H9 (cell line): ENCODE results near the gene MAP3K8. TPM values are rescaled to one million over a fixed set of nuclear protein-coding genes. Genes with fewer than 3 reads are reported as not detected.

Experiments used
- DNase-seq: peaks from one replicate; pipeline ENCODE4 v3.0.0-alpha.2; 2017
- H2AFZ ChIP-seq: one replicate; pipeline ENCODE4 v1.6.1; 2013; ENCODE audit warnings: mild to moderate bottlenecking, low read length, control low read depth, moderate library complexity
- H2AK5ac ChIP-seq: 2 replicates; pipeline ENCODE4 v1.6.1; 2013; ENCODE audit warnings: low read length, control low read depth, mixed read lengths; ENCODE audit not compliant: insufficient read length
- H2BK120ac ChIP-seq: one replicate; pipeline ENCODE4 v1.6.1; 2013; ENCODE audit warnings: low read depth, mild to moderate bottlenecking, low read length, control low read depth, inconsistent platforms; ENCODE audit not compliant: poor library complexity, severe bottlenecking
- H2BK12ac ChIP-seq: 2 replicates; pipeline ENCODE4 v1.6.1; 2013; ENCODE audit warnings: low read length, control low read depth, mixed read lengths, low read depth; ENCODE audit not compliant: insufficient read length
- H2BK15ac ChIP-seq: 2 replicates; pipeline ENCODE4 v1.6.1; 2013; ENCODE audit warnings: low read depth, low read length, control low read depth
- H2BK20ac ChIP-seq: one replicate; pipeline ENCODE4 v1.6.1; 2013; ENCODE audit warnings: low read depth, mild to moderate bottlenecking, low read length, control low read depth, inconsistent platforms; ENCODE audit not compliant: poor library complexity, severe bottlenecking
- H2BK5ac ChIP-seq: 2 replicates; pipeline ENCODE4 v1.6.1; 2013; ENCODE audit warnings: low read length, control low read depth, mixed read lengths; ENCODE audit not compliant: insufficient read length
- H3K14ac ChIP-seq: 2 replicates; pipeline ENCODE4 v1.6.1; 2013; ENCODE audit warnings: low read length, control low read depth; ENCODE audit not compliant: insufficient read depth
- H3K18ac ChIP-seq: 2 replicates; pipeline ENCODE4 v1.6.1; 2013; ENCODE audit warnings: low read depth, mild to moderate bottlenecking, mixed read lengths, low read length, control low read depth; ENCODE audit not compliant: insufficient read length
- H3K23ac ChIP-seq: 2 replicates; pipeline ENCODE4 v1.6.1; 2013; ENCODE audit warnings: low read length, control low read depth, mixed read lengths, low read depth; ENCODE audit not compliant: insufficient read length
- H3K23me2 ChIP-seq: 2 replicates; pipeline ENCODE4 v1.6.1; 2013; ENCODE audit warnings: low read depth, mild to moderate bottlenecking, mixed read lengths, low read length, control low read depth; ENCODE audit not compliant: insufficient read length, poor library complexity, severe bottlenecking
- H3K27ac ChIP-seq: 2 replicates; pipeline ENCODE4 v1.5.1; 2013; ENCODE audit warnings: low read length, control low read depth, mixed read lengths, low read depth; ENCODE audit not compliant: insufficient read length
- H3K27me3 ChIP-seq: 2 replicates; pipeline ENCODE4 v1.6.1; 2013; ENCODE audit warnings: low read length, control low read depth, inconsistent platforms; ENCODE audit not compliant: insufficient read depth
- H3K4ac ChIP-seq: 2 replicates; pipeline ENCODE4 v1.6.1; 2013; ENCODE audit warnings: low read depth, mild to moderate bottlenecking, control low read depth, inconsistent platforms, low read length, moderate library complexity
- H3K4me1 ChIP-seq: 2 replicates; pipeline ENCODE4 v1.6.1; 2013; ENCODE audit warnings: low read length, control low read depth, inconsistent platforms; ENCODE audit not compliant: insufficient read depth
- H3K4me2 ChIP-seq: 2 replicates; pipeline ENCODE4 v1.6.1; 2013; ENCODE audit warnings: low read length, control low read depth, mixed read lengths; ENCODE audit not compliant: insufficient read length, insufficient read depth
- H3K56ac ChIP-seq: 2 replicates; pipeline ENCODE4 v1.6.1; 2013; ENCODE audit warnings: low read depth, mild to moderate bottlenecking, mixed read lengths, low read length, control low read depth; ENCODE audit not compliant: insufficient read length
- H3K79me1 ChIP-seq: 2 replicates; pipeline ENCODE4 v1.6.1; 2013; ENCODE audit warnings: low read depth, mild to moderate bottlenecking, moderate library complexity, low read length, control low read depth, inconsistent platforms; ENCODE audit not compliant: insufficient read depth, poor library complexity, severe bottlenecking
- H3K79me2 ChIP-seq: 2 replicates; pipeline ENCODE4 v1.6.1; 2013; ENCODE audit warnings: low read length, control low read depth, inconsistent platforms; ENCODE audit not compliant: insufficient read depth
- H3K9ac ChIP-seq: 2 replicates; pipeline ENCODE4 v1.6.1; 2013; ENCODE audit warnings: low read length, control low read depth, mixed read lengths; ENCODE audit not compliant: insufficient read length; ENCODE audit errors: extremely low read depth
- H3K9me3 ChIP-seq: one replicate; pipeline ENCODE4 v1.6.1; 2013; ENCODE audit warnings: low read depth, low read length, inconsistent platforms; ENCODE audit not compliant: control insufficient read depth
- H3T11ph ChIP-seq: one replicate; pipeline ENCODE4 v1.6.1; 2013; ENCODE audit warnings: mild to moderate bottlenecking, low read length, control low read depth, inconsistent platforms
- H4K20me1 ChIP-seq: one replicate; pipeline ENCODE4 v1.6.1; 2013; ENCODE audit not compliant: control insufficient read depth, insufficient read length, insufficient read depth
- H4K5ac ChIP-seq: 2 replicates; pipeline ENCODE4 v1.6.1; 2013; ENCODE audit warnings: low read depth, mild to moderate bottlenecking, mixed read lengths, low read length, control low read depth; ENCODE audit not compliant: insufficient read length
- H4K8ac ChIP-seq: replicated peaks from 2 replicates; pipeline ENCODE4 v1.6.1; 2013; ENCODE audit warnings: low read length, control low read depth, mixed read lengths, low read depth; ENCODE audit not compliant: insufficient read length
- H4K91ac ChIP-seq: 2 replicates; pipeline ENCODE4 v1.6.1; 2013; ENCODE audit warnings: low read depth, mild to moderate bottlenecking, moderate library complexity, mixed read lengths, low read length, control low read depth; ENCODE audit not compliant: insufficient read length
- H3K27ac Mint-ChIP-seq, 3 experiments: 2 replicates in 2 of 3; 3 replicates in 1 of 3; pipeline ENCODE4 v1.8.0; 2020 to 2021; ENCODE audit warnings: mixed read lengths in 3 of 3, mild to moderate bottlenecking in 1 of 3, moderate library complexity in 1 of 3
- H3K27me3 Mint-ChIP-seq: 2 replicates; pipeline ENCODE4 v1.8.0; 2021; ENCODE audit warnings: low read depth, mild to moderate bottlenecking, moderate library complexity, mixed read lengths
- H3K36me3 Mint-ChIP-seq, 3 experiments: 2 replicates in 2 of 3; 3 replicates in 1 of 3; pipeline ENCODE4 v1.8.0; 2020 to 2021; ENCODE audit warnings: low read depth in 3 of 3, mixed read lengths in 3 of 3; ENCODE audit not compliant: insufficient read depth in 1 of 3
- H3K4me1 Mint-ChIP-seq, 2 experiments: 2 replicates each; pipeline ENCODE4 v1.8.0; 2020; ENCODE audit warnings: mixed read lengths in 2 of 2
- H3K4me3 Mint-ChIP-seq, 2 experiments: 2 replicates in 1 of 2; 3 replicates in 1 of 2; pipeline ENCODE4 v1.8.0; 2020 to 2021; ENCODE audit warnings: mild to moderate bottlenecking in 2 of 2, mixed read lengths in 2 of 2, moderate library complexity in 1 of 2
- H3K9me3 Mint-ChIP-seq, 2 experiments: 2 replicates in 1 of 2; 3 replicates in 1 of 2; pipeline ENCODE4 v1.8.0; 2020; ENCODE audit warnings: mild to moderate bottlenecking in 2 of 2, mixed read lengths in 2 of 2, moderate library complexity in 1 of 2
- WGBS: extraction: QIAGEN DNeasy Blood & Tissue Kit; methylation state at CpG from one replicate; pipeline ENCODE4 v1.1.7; 2013; ENCODE audit warnings: missing lambda C conversion rate, low lambda C conversion rate, mixed read lengths; ENCODE audit not compliant: insufficient read length; ENCODE audit errors: extremely low coverage; 5-methylcytosine and 5-hydroxymethylcytosine counted together
- total RNA-seq: library from RNA; stranded (reverse); gene quantifications from 2 replicates; pipeline ENCODE4 v1.2.1, GENCODE V29; 2021
- TF ChIP-seq, protein P1 (sequence below): fragments of 200-600 bp; sonication (generic); conservative IDR thresholded peaks from 3 replicates; pipeline ENCODE4 v1.8.0; 2021; ENCODE audit warnings: antibody characterized with exemption, mild to moderate bottlenecking

MAP3K8 gene
- total RNA-seq, 1 experiment from 2014 or later, result 3.5 TPM

- no peak for DNase-seq
- Histone ChIP-seq H4K8ac (no peak overlapping the region), H2BK20ac (no peak overlapping the region), H2AFZ (no peak overlapping the region), H2BK5ac (no peak overlapping the region), H2BK15ac (no peak overlapping the region), H3K56ac (no peak overlapping the region), H2BK120ac (no peak overlapping the region), H3K9ac (no peak overlapping the region), H3K4ac (no peak overlapping the region), H2BK12ac (no peak overlapping the region), H3K23me2 (no peaks in the 10 kb centered on the region), H3K79me1 (no peaks in the 10 kb centered on the region), H3K27me3 (no peaks in the 10 kb centered on the region), H3K18ac (no peak overlapping the region), H2AK5ac (no peak overlapping the region), H4K91ac (no peak overlapping the region), H3K4me2 (no peak overlapping the region), H4K5ac (no peak overlapping the region), H3K79me2 (no peaks in the 10 kb centered on the region), H3T11ph (peak overlapping the region; percentile 8), H3K27ac (no peak overlapping the region), H3K4me1 (peaks cover 7% of the 10 kb centered on the region; the same call in 1 of the 2 replicates), H3K9me3 (no peaks in the 10 kb centered on the region), H3K14ac (no peak overlapping the region), H3K23ac (no peak overlapping the region), H4K20me1 (no peaks in the 10 kb centered on the region)
- no peak overlapping the region for H3K4me3 Mint-ChIP-seq
- H3K27me3 Mint-ChIP-seq, result no peaks in the 10 kb centered on the region
- TF ChIP-seq, protein P1, sequence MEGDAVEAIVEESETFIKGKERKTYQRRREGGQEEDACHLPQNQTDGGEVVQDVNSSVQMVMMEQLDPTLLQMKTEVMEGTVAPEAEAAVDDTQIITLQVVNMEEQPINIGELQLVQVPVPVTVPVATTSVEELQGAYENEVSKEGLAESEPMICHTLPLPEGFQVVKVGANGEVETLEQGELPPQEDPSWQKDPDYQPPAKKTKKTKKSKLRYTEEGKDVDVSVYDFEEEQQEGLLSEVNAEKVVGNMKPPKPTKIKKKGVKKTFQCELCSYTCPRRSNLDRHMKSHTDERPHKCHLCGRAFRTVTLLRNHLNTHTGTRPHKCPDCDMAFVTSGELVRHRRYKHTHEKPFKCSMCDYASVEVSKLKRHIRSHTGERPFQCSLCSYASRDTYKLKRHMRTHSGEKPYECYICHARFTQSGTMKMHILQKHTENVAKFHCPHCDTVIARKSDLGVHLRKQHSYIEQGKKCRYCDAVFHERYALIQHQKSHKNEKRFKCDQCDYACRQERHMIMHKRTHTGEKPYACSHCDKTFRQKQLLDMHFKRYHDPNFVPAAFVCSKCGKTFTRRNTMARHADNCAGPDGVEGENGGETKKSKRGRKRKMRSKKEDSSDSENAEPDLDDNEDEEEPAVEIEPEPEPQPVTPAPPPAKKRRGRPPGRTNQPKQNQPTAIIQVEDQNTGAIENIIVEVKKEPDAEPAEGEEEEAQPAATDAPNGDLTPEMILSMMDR, result no peak
- no peaks in the 10 kb centered on the region for H3K9me3 Mint-ChIP-seq
- H3K27ac Mint-ChIP-seq, result no peak overlapping the region
- no CpG with 5 or more reads among the region's 3 CpGs for WGBS
- H3K4me1 Mint-ChIP-seq, result peaks cover 21 to 24% of the 10 kb centered on the region in 2 experiments
- H3K36me3 Mint-ChIP-seq, result peaks cover 3 to 9% (median 8%) of the 10 kb centered on the region in 3 experiments
These were observed 20.9 kb downstream of the MAP3K8 start for GRCh38 chr10:30454744-30455510.
